GM19463 (cell line): ENCODE results near the gene NFASC.

Experiments
- ATAC-seq: cut with Tn5 transposase; IDR thresholded peaks from one replicate; pipeline ENCODE4 v1.9.1; 2021; ENCODE audit warnings: mild to moderate bottlenecking, moderate library complexity; ENCODE audit not compliant: unreplicated experiment

Gene NFASC

GRCh38 chr1:204858363-204858821, 12.3 kb upstream of the NFASC start:
- ATAC-seq = no peak

DNA sequence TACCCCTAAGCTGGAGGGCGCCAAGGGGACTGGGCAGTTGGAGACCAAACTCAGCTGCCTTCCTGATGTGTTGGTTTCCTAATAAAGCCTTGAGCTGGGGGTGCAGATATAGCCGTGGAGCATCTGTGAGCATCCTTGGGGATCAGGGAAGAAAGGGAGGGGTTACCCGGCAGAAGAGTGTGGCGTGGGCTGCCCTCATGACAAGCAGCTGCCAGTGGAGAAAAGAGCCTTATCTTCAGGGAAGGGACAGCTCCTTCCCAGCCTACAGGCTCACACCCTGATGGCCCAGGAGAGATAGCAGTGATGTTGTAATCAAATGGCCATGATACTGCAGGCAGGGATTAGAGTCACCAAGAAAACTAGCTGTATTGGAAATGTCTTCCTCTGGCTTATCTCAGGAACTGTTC, 10.8 kb upstream of the NFASC start:
- no peak for ATAC-seq

- ATAC-seq = no peak
Observed at GRCh38 chr1:204863024-204863423, 7.6 kb upstream of the NFASC start.

DNA sequence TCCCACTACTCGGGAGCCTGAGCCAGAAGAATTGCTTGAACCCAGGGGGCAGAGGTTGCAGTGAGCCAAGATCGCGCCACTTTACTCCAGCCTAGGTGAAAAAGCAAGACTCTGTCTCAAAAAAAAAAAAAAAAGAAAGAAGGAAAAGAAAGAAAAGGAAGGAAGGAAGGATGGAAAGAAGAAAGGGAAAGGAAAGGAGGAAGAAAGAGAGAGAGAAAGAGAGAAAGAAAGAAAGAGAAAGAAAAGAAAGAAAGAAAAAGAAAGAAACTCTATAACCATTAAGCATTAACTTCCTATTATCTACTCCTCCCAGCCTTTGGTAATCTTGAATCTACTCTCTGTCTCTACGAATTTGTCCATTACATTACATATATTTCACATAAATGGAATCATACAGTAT, 6.9 kb upstream of the NFASC start:
- no peak for ATAC-seq

DNA sequence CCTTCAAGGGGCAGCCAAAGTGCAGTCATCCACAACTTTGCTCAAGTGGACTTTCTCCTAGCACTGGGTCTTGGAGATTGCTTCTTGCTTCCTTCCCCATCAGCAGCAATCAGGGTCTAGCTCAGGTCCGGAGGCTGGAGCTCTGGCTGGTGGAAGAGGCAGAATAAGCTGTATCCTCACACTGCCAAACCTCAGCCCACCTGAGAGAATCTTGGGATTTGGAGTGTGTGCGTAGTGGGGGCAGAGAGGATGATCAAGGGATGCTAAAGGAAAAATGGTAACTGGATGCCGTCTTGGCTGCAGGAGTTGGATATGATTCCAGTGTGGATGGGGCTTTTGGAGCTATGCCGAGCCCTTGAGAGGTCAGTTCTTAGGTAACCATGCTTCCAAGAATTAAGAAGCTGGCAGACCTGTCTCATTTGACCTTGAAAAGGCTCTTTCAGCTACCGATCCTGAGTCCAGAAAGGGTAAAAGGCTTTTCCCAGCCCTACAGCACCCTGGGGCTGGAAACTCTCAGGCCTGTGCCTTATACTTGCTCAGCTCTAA, 4.5 kb upstream of the NFASC start:
- no peak for ATAC-seq

DNA sequence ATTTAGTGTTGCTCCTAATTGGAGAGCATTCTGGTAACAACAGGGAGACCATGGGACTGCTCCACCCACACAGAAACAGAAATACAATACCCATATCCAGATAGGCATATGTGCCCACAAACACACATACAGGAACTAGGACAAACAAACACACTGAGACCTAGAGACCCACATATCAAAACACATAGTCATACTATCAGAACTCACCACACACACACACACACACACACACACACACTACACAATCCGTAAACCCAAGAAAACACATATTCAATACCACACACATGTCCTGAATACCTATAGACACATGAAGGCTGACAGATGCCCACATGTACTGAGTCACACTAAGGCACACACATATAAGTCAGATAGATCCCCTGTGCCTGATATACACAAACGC, 3.5 kb upstream of the NFASC start:
- ATAC-seq = no peak

DNA sequence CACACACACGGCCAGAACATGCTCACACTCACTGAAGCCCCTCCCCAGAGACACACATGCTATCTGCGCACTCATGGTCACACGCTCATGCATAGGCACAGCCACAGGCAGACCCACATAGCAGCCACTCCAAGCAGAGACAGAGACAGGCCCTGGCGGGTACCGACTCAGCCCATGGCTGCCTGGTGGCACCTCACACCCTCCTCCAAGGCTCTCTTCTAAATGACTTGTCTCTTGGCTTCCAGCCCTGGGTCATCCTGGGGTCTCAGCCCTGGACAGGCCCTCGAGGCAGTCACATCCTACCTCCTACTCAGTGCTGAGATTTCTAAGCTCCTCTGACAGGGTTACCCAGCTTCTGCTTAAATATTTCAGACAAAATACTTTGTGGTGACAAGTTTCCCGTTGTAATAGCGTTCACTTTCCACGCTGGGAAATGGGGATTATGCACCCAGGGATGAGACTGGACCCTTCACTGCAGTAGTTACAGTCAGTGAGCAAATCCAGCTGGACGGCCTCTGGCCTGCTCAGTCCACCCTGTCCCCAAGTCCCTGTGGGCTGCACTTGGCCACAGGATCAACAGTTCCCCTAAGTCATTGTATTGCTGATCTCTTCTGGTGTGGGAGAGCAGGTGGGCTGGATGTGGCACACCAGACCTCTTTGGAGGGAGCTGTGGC, 2.9 kb upstream of the NFASC start:
- ATAC-seq = no peak

DNA sequence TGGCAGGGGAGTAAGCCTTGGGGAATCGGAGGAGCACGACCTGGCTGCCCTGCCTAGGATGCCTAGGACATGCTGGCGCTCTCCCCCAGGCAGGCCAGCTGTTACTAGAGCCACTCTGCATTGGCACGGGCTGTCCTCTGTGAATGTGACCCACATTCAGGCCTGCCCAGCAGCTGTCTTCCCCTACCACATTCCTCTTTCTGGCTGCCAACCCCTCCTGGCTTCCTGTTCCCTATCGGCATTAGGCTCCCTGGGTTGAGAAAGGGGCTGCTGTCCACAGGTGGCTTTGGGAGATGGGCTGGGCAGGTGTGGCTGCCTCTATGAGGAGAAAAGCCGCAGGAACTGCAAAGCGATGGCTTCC, 2.3 kb upstream of the NFASC start:
- ATAC-seq = no peak

GRCh38 chr1:204869097-204869496, 1.6 kb upstream of the NFASC start:
- no peak for ATAC-seq

DNA sequence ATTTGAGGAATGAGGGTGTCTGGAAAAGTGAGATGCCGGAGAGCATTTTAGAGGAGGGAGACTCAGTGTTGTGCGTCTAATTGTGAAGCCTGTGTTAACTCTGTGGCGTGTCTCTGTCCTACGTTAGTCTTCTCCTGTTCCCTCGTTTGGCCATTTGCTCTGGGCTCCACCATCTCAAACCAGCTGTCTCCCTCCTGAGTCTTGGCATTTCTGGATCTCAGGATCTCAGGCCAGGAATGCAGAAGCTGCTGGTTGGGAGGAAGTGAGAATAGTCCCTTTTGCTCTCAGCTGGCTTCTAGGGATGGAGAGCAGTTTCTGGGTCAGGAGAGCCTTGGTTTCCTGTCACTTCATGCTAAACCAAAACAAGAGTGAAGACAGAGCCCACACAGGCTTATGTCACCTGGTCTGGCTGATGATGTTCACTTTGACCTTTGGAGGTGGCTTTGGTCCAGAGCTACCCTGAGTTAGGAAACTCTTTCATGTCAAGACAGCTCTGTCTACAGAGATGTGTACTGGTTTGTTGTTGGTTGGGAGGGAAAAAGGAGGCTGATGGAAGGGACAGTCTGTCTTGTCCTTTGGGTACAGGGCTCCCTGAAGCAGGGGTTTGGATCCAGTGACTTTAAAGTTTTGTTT, 859 bp downstream of the NFASC start:
- no peak for ATAC-seq

DNA sequence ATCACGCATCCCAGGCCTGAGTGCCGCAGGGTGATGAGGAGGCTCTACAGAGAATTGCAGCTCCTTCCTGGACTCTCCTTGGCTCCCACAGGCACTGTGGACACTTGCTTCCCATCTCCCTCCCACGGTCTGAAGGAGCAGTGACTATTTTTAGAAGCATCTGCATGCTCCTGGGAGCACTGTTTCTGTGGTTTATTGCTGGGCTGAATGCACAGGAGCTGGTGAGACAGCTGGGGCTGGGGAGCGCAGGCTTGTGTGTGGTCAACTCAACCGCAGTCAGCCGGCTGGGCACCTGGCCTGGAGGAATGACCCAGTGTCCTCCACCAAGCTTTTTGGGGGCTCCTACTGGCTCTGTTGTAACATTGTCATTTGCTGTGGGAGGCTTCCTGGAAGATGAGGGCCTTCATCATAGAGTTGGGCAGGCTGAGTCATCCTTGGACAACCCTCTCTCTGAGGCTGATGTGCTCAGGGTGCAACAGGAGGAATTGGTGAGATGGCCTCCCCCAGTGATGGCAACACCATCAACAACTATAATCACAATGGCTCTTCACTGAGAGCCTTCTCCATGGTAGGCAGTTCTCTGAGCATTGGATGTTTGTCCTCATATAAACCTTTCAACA, 1.7 kb downstream of the NFASC start:
- no peak for ATAC-seq

GRCh38 chr1:204873176-204873575, 2.5 kb downstream of the NFASC start:
- ATAC-seq = no peak

DNA sequence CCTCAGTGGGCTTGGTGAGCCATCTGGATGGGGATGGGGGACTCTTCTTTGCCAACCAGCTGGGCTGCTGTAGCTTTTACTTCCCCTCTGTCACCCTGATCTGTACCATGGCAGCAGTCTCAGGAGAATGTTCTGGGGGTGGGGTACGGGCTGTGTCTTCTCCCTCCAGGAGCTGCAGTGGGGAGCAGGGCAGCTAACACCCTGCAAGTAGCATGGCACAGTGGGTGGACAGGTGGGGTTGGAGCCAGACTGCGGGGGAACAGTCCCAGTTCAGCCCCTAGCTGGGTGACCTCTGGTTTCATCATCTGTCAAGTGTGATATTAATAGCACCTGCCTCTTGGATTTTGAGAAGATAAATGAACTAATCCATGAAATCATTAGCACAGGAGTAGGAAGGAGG, 3.1 kb downstream of the NFASC start:
- ATAC-seq = no peak

- no peak for ATAC-seq
Observed at GRCh38 chr1:204874274-204874673, 3.6 kb downstream of the NFASC start.

GRCh38 chr1:204875255-204875654, 4.6 kb downstream of the NFASC start:
- ATAC-seq = no peak

GRCh38 chr1:204878621-204879234, 8.1 kb downstream of the NFASC start:
- no peak for ATAC-seq

DNA sequence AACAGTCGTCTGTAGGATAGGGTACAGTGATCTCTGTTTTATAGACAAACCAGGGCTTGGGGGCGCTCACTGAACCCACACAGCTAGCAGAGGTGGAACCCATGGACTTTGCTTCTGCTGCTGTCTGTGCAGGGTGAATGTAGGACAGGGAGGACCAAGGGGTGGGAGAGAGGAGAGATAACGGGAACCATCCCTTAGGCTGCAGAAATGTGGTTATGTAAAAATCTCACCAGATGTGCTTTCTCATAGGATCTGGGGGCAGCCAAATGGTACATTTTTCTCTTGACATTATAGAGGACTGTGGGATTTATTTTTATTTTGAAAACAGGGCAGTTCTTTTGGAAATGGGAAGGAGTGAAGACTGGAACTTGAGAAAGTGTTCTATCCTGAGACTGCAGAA, 8.7 kb downstream of the NFASC start:
- no peak for ATAC-seq

DNA sequence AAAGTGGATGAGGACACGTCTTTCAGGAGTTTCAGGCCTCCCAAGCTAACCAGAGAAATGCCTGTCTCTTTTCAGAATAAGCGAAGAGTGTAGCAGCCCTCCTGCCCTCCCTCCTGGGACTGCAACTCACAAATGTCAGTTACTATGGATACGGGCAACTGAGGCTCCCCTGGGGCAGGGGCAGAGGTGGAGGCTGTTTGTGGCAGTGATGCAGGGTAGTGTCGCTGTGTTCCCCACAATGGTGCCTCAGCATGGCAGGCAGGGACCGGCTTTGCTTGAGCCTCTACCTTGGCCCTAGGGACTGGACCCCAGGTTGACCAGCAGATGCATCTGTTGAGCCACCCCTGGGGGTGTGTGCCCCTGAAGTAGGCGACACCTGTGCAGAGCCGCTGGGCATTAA, 10.2 kb downstream of the NFASC start:
- no peak for ATAC-seq

DNA sequence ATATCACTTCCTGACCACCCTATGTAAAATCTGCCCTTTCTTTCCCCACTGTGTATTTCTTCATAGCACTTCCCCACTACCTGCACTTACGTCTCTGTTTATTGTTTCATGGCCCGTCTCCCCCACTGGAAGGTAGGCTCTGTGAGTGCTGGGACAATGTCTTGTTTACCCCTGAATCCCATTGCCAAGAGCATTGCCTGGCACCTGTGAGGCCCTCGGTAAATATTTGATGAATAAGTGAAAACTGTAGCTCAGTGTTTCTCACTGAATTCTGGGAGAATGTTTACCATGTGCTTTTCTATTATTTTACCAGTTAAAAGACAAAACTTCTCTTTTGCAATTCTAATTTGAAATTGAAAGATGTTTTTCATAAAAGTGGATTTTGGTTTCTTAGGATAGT, 11.8 kb downstream of the NFASC start:
- ATAC-seq = no peak

DNA sequence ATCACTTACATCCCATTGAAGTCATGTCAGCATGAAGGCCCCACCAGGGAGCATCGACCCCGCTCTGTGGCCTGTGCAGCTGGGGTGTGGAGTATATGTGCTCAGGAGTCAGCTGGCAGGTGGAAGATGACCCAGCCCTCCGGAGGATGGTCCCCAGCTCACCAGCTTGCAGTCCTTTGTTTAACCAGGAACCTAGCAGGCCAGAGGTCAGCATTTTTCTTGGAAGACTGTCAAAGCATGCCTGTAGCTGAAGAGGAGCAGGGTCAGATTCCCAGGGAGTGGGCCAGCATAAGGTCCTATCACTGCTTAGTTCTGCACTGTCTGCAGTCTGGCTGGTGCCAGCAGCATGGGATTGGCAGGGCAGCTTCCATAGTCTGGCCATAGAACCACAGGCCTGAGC, 12.7 kb downstream of the NFASC start:
- no peak for ATAC-seq

GRCh38 chr1:204885288-204885711, 14.6 kb downstream of the NFASC start:
- no peak for ATAC-seq

DNA sequence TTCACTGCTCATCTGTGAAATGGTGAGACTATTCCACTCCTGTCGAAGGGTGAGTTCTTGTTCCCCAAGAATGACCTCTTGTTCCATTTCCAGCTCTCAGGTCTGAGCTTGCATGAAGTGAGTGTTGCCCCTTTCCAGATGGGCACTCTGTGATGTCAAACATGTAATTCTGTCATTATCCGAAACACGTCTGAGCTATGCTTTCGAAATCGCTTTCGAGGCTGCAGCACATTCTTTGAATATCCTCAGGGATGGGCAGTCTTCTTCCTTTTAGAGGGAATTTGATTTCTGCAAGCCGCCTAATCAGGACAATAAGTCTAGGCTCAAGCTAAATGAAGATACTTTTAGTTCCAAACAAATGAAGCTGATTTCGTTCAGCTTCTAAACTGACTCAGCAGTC, 15.1 kb downstream of the NFASC start:
- ATAC-seq = no peak
